OCI-LY1 (cell line): Measurements from ENCODE around the gene TUBA3C.

ENCODE experiments used
- EZH2 ChIP-seq: fragments of 200-600 bp; sonication (generic), shearing (Covaris generic); IDR thresholded peaks from 2 replicates; pipeline ENCODE4 v1.8.0; 2017; ENCODE audit warnings: borderline replicate concordance, mixed run types, mild to moderate bottlenecking, antibody characterized with exemption, low read length, moderate library complexity, mixed read lengths
- TF ChIP-seq, protein P1 (sequence below): fragments of 200-600 bp; sonication (generic), shearing (Covaris generic); IDR thresholded peaks from 2 replicates; pipeline ENCODE4 v1.5.1; 2017; ENCODE audit warnings: mild to moderate bottlenecking, antibody characterized with exemption, low read length, moderate library complexity, mixed read lengths

DNA sequence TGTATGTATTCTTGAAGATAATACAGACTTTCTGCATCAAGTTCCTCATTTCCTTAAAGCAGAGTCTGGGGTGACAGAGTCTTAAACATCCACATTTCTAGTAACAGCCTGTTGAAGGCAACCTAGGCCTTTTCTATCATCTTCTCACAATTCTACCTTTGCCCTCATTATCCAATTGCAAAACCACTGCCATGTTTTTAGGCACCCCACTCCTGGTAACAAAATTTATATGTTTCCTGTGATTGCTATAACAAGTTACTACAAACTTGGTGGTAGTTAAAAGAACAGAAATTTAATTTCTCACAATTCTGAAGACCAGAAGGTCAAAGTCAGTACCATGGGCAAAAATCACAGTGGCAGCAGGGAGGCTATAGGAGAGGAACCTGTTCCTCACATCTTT lies 33.1 kb downstream of the TUBA3C start:
- TF ChIP-seq, protein P1, sequence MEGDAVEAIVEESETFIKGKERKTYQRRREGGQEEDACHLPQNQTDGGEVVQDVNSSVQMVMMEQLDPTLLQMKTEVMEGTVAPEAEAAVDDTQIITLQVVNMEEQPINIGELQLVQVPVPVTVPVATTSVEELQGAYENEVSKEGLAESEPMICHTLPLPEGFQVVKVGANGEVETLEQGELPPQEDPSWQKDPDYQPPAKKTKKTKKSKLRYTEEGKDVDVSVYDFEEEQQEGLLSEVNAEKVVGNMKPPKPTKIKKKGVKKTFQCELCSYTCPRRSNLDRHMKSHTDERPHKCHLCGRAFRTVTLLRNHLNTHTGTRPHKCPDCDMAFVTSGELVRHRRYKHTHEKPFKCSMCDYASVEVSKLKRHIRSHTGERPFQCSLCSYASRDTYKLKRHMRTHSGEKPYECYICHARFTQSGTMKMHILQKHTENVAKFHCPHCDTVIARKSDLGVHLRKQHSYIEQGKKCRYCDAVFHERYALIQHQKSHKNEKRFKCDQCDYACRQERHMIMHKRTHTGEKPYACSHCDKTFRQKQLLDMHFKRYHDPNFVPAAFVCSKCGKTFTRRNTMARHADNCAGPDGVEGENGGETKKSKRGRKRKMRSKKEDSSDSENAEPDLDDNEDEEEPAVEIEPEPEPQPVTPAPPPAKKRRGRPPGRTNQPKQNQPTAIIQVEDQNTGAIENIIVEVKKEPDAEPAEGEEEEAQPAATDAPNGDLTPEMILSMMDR, result no peak
- no peak for TF ChIP-seq EZH2
